Renal cortical epithelial cell (primary cell): ENCODE data around the gene JAG2. TPM values are rescaled to one million over a fixed set of nuclear protein-coding genes. Genes with fewer than 3 reads are reported as not detected.
"Not testable (repeated sequence)": the region's sequence is repeated elsewhere in the genome, so short reads cannot be mapped to it uniquely, and the experiment has no call there.

Experiments
- DNase-seq: peaks from one replicate; pipeline ENCODE4 v3.0.0-alpha.2; 2011; ENCODE audit warnings: low read depth
- total RNA-seq: library from RNA; depleted of rRNA; stranded (reverse); fragments of >200 nt; gene quantifications from 2 replicates; pipeline ENCODE4 v1.2.3, GENCODE V29; 2014

The JAG2 gene
- total RNA-seq, 1 donor from 2014 or later, result 4.2 TPM

GRCh38 chr14:105117710-105118385 lies 50.7 kb downstream of the JAG2 start:
- no peak for DNase-seq

DNA sequence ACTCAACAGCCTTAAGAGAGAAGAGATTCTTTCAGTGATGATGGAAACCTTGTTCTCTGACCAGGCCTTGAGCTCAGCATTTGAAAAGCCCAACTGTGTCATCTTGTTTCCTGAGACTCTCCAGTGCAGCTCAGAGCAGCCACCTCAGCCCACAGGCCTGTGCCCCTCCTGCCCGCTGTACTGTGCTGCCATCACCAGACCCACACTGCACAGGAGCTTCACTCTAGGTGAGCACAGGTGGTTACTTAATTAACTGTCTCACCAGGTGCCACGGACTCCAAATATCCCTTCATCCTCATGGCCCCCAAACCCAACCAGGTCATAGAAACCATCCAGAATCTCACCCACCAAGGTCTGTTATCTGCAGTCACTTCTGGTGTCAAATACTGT lies 51.3 kb downstream of the JAG2 start:
- no peak for DNase-seq

DNA sequence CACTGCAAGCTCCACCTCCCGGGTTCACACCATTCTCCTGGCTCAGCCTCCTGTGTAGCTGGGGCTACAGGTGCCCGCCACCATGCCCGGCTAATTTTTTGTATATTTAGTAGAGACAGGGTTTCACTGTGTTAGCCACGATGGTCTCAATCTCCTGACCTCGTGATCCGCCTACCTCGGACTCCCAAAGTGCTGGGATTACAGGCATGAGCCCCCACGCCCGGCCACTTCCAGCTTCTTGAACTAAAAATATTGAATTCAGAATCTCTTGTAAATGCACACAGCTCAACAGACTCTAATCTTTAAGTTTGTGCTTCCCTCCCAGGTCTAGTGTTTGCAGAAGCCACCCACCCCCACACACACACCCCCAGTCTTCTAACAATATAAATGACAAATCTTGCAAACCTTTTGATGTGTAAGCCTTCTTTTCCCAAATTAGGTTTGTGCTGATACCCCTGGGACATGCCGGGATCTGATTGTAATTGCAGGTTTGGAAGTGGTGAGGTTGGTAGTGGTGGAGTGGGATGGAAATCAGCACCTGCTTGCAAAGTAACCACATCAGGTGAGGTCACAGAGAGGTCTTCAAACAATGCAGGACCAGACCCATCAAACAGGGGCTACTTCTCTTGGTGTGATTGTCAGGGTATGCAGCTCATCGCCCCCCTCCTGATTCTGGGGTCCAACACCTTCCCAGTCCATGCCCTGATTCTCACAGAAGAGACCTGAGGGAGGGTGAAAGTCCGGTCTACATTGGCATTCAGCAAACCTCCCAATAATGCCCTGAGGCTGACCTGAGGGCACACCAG lies 51.9 kb downstream of the JAG2 start:
- no peak for DNase-seq

GRCh38 chr14:105109243-105109642 lies 59.3 kb downstream of the JAG2 start:
- DNase-seq, result not testable (repeated sequence)

DNA sequence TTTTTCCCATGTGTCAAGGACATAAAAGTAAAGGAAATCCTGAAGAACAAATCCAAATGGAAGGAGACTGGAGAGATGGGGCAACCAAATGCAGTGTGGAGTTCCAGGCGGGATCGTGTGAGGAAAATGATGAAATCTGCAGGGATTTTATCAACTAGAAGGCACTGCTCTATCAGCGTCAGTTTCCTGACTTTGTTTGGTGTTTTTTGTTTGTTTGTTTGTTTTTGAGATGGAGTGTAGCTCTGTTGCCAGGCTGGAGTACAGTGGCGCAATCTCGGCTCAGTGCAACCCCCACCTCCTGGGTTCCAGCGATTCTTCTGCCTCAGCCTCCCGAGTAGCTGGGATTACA lies 60.1 kb downstream of the JAG2 start:
- no peak for DNase-seq

DNA sequence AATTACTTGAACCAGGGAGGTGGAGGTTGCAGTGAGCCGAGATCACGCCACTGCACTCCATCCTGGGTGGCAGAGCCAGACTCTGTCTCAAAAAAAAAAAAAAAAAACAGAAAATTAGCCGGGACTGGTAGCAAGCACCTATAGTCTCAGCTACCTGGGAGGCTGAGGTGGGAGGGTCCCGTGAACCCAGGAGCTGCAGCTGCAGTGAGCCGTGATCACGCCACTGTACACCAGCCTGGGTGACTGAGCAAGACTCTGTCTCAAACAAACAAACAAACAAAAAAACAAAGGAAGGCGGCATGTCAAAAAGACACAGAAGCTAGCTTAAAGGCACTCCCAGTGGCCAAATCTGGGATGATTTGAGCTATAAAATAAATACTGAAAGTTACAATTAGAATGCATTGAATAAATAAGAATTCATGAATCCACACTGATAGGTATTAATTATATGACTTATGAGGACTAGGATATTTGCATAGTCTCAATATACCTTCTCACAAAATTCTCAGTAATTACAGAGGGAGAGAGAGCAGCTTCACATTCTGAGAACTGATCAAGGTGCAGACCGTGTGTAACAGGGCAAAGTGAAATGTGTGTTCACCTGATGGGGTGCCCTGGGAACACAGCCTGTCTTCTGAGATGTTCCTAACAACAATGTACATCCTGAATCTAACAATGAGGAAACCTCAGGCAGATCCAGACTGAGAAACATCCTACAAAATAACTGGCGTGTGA lies 60.6 kb downstream of the JAG2 start:
- DNase-seq, result no peak

DNA sequence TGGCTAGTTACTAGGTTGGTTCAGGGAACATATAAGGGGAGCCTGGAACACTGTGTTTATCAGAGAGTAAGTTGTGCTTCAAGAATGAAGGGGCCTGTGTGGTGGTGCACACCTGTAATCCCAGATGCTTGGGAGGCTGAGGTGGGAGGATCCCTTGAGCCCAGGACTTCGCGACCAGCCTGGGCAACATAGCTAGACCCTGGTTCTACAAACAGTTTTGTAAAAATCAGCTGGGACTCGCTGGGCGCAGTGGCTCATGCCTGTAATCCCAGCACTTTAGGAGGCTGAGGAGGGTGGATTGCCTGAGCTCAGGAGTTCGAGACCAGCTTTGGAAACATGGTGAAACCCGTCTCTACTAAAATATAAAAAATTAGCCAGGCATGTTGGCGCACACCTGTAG lies 61.2 kb downstream of the JAG2 start:
- no peak for DNase-seq

DNA sequence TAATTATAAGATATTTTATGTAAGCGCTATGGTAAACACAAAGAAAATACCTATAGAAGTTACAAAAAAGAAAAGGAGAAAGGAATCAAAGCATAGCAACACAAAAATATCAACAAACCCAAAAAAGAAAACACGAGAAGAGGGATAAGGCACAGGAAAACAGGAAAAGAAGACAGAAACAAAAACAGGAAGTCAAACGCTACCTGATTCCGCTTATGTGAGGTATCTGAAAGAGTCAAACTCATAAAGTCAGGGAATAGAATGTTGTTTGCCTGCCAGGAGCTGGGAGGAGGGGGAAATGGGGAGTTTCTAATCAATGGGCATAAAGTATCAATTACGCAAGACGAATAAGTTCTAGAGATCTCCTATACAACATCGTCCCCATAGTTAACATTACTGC lies 63.4 kb downstream of the JAG2 start:
- DNase-seq, result no peak

DNA sequence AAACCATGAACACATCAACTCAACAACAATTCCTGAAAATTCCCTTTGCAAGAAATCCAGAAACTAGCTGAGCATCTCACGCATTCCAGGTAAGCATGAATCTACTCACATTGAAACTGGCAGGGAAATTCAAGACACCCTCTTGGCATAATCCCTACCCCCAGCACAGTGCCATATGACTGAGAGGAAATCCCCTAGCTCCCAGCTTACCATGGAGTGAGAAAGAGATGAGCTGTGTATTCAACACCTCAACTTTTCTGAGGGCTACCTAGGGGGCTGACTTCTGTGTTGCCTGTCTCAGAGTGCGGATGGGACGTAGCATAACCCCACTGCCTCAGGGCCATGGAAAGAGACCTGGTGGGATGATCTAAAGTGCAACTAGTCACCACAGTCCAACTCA lies 65.7 kb downstream of the JAG2 start:
- DNase-seq, result no peak

DNA sequence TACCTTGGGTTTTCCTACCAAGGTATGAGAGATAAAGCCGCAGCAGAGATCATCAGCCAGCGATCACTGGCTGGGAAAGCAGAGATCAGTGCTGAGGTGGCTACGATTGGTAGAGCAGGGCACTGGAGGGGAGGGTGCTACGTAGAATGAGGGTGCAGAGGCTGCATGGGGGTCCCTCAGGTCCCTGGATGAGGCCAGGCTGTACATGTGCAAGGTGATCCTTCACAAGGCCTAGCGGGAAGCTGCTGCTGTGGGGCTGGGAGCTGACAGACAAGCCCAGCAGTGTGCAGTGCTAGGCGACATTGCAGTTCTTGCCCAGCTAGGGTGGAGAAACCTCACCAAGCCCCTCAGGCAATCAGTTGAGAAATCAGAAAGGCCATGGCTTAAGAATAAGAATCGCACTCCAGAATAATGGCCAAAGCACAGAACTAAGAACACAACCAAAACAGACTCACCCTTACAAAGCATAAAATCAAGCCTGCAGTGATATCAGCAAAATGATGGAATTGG lies 66.2 kb downstream of the JAG2 start:
- no peak for DNase-seq

DNA sequence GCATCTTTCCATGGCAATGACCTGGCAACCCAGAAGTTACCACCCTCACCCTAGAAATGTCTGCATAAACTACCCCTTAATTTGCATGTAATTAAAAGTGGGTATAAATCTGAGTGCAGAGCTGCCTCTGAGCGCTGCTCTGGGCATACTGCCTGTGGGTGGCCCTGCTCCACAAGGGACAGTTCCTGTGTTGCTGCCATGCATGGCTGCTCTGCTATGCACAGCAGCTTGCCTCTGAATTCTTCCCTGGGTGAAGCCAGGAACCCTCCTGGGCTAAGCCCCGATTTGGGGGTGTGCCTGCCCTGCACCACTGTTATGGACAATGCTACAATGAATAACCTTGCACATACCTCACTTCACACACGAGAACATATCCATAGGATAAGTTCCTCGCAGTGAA lies 67.7 kb downstream of the JAG2 start:
- peak; percentile 43 for DNase-seq

DNA sequence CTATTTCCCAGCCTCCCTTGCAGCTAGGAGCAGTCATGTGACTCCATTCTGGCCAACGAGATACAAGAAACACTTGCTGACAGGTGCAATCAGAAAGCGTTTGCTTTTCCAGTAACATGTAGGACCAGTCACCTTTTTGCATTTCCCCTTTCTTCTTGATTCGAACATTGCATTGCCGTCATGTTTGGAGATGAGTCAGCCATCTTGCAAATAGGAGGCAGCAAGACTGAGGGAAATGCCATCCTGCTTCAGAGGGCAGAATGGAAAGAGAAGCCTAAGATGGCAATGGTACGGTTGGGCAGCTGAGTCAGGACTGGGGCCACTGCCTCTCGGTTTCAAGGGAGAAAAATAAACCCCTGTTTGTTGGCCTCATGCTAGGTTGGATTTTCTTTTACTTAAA lies 68.8 kb downstream of the JAG2 start:
- no peak for DNase-seq

DNA sequence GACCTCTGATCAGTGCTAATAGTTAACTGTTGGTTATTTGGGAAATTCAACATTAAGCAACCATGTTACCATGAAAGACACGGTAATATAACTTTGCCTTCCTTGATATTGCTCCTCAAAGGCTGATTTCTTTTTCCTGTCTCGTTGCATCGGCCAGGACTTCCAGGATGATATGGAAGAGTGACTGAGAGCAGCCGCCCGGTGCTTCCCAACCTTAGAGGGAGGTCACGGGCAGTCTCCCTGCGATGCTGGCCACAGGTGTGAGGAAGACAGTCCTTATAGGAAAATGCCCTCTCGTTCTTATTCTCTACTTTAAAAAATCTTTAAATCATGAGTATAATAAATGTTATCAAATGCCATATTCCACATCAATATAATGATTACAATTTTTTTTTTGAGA lies 70.3 kb downstream of the JAG2 start:
- DNase-seq, result no peak

DNA sequence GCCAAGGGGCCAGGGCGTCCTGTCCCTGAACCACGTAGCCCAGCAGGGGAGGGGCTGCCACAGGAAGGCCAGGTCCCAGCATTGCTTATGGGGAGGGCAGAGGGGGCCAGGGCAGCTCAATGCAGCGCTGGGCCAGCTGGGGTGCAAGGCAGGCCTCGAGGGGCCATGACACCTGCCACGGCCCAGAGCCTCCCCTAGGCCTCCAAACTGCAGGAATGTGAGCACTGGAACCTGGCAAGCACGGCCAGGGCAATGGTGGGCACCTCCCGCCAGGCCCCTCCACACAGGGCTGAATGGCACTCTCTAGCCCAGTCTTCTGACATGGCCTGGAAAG lies 70.8 kb downstream of the JAG2 start:
- DNase-seq, result no peak

GRCh38 chr14:105096206-105096875 lies 72.2 kb downstream of the JAG2 start:
- DNase-seq, result no peak

DNA sequence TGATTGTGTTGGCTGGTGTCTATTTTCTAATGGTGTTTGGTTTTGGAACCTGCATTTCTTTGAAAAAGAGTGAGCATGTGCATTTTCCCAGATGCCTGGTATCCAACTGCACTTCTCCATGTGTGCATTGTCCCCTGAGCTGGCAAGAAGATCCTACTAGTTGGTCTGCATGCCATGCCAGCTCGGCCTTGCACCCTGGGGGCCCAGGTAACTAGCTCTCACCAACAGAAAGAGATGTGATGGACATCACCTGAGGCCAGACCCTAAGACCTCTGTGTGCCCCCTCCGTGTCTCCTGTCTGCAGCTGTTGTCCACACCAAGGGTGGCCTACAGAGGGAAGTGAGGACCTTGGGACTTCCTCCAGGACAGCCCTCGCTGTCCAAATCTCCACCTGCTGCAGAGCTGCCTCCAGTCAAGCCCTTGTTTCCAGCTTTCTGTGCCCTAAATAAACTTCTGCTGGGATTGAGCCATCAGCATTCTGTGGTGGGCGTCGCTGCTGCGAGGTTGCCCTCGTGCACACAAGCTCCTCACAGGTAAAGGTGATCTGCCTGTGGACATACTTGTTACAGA lies 73.3 kb downstream of the JAG2 start:
- no peak for DNase-seq

GRCh38 chr14:105094193-105094907 lies 74.2 kb downstream of the JAG2 start:
- no peak for DNase-seq

DNA sequence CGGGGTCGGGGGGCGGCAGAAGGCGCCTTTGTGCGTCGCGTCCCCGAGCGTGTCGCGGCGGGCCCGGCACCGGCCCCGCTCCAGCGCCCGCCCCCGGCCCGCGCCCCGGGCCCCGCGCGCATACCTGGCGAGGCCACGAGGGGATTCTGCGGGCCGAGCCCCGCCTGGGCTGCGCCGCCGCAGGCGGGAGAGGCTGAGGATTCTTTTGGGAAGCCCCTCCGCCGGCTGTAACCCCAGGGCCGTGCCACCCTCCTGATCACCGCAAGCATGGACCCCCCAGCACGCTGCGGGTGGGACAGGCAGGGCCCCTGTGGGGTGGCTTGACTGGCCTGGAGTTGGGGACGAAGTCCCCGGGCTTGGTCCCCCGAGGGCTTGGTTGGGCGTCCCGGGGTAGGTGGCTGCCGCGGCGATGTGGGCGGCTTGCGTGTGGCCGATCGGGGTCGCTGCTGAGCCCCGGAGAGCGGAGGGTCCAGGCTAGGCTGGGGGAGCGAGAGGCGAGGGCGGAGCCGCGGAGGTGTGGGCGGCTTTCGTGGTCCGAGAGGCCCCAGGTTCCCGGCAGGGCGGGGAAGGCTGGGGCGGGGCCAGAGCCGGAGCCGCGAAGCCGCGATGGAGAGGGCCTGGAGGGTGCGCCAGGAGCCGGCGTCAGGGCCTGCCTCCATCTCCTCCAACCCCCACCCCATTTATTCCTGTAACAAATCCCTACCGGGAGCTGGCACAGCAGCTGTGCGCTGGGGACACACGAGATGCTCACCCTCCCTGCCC lies 75.0 kb downstream of the JAG2 start:
- peak; percentile 64 for DNase-seq

DNA sequence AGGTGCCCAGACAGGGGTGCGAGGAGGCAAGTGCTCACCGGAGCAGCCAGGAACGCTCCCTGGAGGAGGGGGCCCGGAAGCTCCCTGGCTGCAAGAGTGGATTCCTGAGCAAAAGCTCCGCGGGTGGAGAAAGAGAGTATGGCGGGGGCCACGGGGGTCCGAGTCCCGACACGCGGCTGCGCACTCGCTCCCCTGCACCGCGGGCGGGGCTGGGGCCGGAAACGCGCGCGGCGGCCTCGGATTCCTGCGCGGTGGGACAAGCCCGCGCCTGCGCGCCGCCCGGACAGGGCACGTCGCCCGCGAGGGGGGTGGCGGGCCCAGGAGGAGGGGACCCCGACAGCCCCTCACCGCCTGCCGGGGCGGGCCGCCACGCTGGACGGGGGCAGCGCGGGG lies 75.5 kb downstream of the JAG2 start:
- DNase-seq, result no peak
